Activated CD8-positive, alpha-beta T cell treated with anti-CD3 and anti-CD28 coated beads, Interleukin-2, amount 10 ng/mL, durations not matched to agents 7 days and 5 days (primary cell): ENCODE data around the gene OSBPL3. TPM values are rescaled to one million over a fixed set of nuclear protein-coding genes. Genes with fewer than 3 reads are reported as not detected.

Source experiments
- ATAC-seq: fragments of 150-1000 bp; cut with Tn5 transposase; one replicate; pipeline ENCODE4 v1.10.0; 2021; ENCODE audit warnings: moderate library complexity
- CTCF ChIA-PET: fragments of 350-600 bp; sonication (Branson Sonifier 250); formaldehyde crosslinking; loops from one replicate; lab custom pipeline; 2021; ENCODE audit warnings: antibody characterized with exemption; lab: Charles Lee
- POLR2A ChIA-PET: fragments of 350-600 bp; sonication (Branson Sonifier 250); formaldehyde crosslinking; loops from one replicate; lab custom pipeline; 2021; ENCODE audit warnings: antibody characterized with exemption; lab: Charles Lee
- DNase-seq: peaks from one replicate; pipeline ENCODE4 v3.0.0-alpha.2; 2020
- H3K27ac Mint-ChIP-seq: one replicate; pipeline ENCODE4 v1.8.0; 2021; ENCODE audit warnings: mild to moderate bottlenecking, mixed read lengths
- H3K27me3 Mint-ChIP-seq: one replicate; pipeline ENCODE4 v1.8.0; 2021; ENCODE audit warnings: low read depth, mixed read lengths
- H3K36me3 Mint-ChIP-seq: one replicate; pipeline ENCODE4 v1.8.0; 2021; ENCODE audit warnings: low read depth, mixed read lengths
- H3K4me1 Mint-ChIP-seq: one replicate; pipeline ENCODE4 v1.8.0; 2021; ENCODE audit warnings: low read depth, mixed read lengths
- H3K4me3 Mint-ChIP-seq: one replicate; pipeline ENCODE4 v1.8.0; 2021; ENCODE audit warnings: mild to moderate bottlenecking, mixed read lengths
- H3K9me3 Mint-ChIP-seq: one replicate; pipeline ENCODE4 v1.8.0; 2022; ENCODE audit warnings: mixed read lengths; ENCODE audit not compliant: insufficient read depth
- total RNA-seq, 2 experiments: library from RNA; stranded (reverse); gene quantifications; one replicate each; pipeline ENCODE4 v1.2.3, GENCODE V29; 2021

OSBPL3 gene
- total RNA-seq, 2 experiments from 2014 or later = 73.0 to 83.0 TPM

DNA sequence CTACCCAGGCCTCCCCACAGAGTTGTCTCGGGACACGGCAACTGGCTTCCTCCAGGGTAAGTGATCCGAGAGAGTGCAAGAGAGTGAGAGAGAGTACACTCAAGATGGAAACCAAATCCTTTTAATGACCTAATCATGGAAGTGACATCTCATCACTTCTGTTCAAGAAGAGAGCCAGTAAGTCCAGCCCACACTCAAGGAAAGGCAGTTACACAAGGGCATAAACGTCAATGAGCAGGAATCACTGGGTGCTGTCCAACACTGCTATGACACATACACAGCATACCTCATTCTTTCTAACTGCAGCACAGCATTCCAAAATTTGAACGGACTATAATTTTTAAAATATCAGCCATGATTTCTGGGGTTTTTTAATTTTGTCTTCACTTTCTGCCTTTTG lies 29.3 kb upstream of the OSBPL3 start:
- H3K4me3 Mint-ChIP-seq = no peak overlapping the region

DNA sequence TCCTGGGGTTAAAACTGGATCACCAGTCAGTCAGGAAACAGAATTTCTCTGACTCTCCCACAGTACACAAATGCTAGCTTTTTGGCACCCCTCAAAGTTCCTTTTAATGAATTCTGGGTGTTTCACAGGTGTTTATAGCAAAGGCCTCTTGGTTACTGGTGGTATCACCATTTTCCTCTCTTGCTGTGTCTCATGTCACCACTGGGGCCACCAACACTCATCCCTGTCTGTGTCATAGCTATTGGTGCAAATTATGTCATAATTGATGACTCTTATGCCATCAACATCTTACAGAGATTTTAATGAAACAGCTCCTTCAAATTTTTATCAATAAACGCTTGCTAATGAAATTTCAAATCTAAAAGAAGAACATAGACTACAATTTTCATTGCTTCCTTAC lies 27.7 kb upstream of the OSBPL3 start:
- H3K4me3 Mint-ChIP-seq = no peak overlapping the region
- no peaks in the 10 kb centered on the region for H3K36me3 Mint-ChIP-seq
- no peaks in the 10 kb centered on the region for H3K9me3 Mint-ChIP-seq
- H3K27ac Mint-ChIP-seq = no peak overlapping the region
- CTCF ChIA-PET = interaction anchor here (1.5 kb wide), 2 partner anchors 26 to 195 kb away, joined by 5 read pairs; no protein-coding TSS in a partner anchor
- H3K27me3 Mint-ChIP-seq = peaks cover 7% of the 10 kb centered on the region
- H3K4me1 Mint-ChIP-seq = no peaks in the 10 kb centered on the region
- ATAC-seq (no peak), DNase-seq (no peak)
- POLR2A ChIA-PET = no interaction called here

More for the DNA sequence above, 29.3 kb upstream of the OSBPL3 start:
- no peak for ATAC-seq
- Mint-ChIP-seq H3K9me3 (no peaks in the 10 kb centered on the region), H3K4me1 (no peaks in the 10 kb centered on the region), H3K27ac (no peak overlapping the region), H3K27me3 (peaks cover 7% of the 10 kb centered on the region), H3K36me3 (no peaks in the 10 kb centered on the region)
- POLR2A ChIA-PET = no interaction called here
- no peak for DNase-seq
- CTCF ChIA-PET = no interaction called here

DNA sequence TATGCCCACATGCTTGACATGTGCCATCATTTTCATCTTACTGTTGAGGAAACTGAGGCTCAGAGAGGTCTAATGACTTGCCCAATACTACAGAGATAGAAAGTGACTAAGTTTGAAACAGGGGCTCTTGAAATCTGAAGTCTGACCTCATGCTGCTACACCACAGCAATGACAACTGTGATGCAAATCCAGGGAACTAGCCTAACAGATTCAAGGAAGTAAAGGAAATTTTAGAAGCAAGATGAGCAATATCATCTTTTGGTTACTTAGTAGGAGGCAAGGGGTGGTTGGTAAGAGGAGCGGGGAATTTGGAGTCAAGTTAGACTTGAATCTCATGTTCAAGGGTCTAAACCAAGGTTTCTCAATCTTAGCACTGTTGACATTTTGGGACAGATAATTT lies 26.3 kb upstream of the OSBPL3 start:
- DNase-seq (no peak), ATAC-seq (no peak)
- CTCF ChIA-PET = interaction anchor here (1.5 kb wide), 2 partner anchors 24 to 88 kb away, joined by 3 to 5 read pairs; no protein-coding TSS in a partner anchor
- Mint-ChIP-seq H3K27me3 (peaks cover 7% of the 10 kb centered on the region), H3K9me3 (no peaks in the 10 kb centered on the region), H3K4me1 (no peaks in the 10 kb centered on the region), H3K36me3 (no peaks in the 10 kb centered on the region), H3K4me3 (no peak overlapping the region), H3K27ac (no peak overlapping the region)
- POLR2A ChIA-PET = no interaction called here

DNA sequence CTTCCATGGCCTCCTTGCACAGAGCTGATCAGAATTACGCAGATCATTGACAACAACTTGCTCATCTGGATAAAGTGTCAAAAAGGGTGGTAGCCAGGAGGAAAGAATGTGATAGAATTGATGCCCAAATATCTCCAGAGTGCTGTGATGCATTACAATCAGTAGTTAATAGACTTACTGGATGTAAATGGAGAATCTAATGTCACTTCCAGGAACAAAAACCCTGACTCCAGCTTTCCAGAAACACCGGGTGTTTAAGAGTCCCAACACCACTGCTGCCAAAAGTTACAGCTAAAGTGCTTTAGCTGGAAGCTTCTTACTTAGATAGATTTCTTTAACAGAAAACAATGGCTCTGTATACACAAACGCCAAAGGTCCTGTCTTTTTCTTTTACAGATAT lies 25.7 kb upstream of the OSBPL3 start:
- no peak for ATAC-seq
- DNase-seq = no peak
- POLR2A ChIA-PET = no interaction called here
- Mint-ChIP-seq H3K4me3 (no peak overlapping the region), H3K27me3 (peaks cover 7% of the 10 kb centered on the region), H3K9me3 (peaks cover 4% of the 10 kb centered on the region), H3K36me3 (peaks cover 3% of the 10 kb centered on the region), H3K4me1 (no peaks in the 10 kb centered on the region), H3K27ac (no peak overlapping the region)
- CTCF ChIA-PET = interaction anchor here (1.5 kb wide), 1 partner anchor 88 kb away, joined by 3 read pairs; no protein-coding TSS in a partner anchor

DNA sequence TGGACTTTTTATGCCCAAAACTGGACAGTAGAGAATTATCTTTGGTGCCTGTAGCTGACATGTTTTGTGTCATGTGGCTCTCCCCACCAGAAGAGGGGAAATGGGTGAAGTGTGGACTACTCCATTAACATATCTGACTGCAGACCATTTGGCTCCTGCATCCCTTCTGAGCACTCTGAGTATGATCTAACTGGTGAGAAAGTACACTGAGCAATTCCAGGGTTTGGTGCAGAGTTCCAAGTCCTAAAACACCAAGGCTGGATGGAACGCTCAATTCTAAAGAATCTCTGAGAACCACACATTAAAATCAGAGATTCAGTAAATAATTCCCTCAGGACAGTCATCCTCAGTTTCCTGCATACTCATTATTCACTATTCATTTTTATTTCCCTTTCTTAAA lies 22.8 kb upstream of the OSBPL3 start:
- Mint-ChIP-seq H3K36me3 (peaks cover 13% of the 10 kb centered on the region), H3K27ac (no peak overlapping the region), H3K4me3 (no peak overlapping the region), H3K27me3 (peaks cover 23% of the 10 kb centered on the region), H3K9me3 (peaks cover 14% of the 10 kb centered on the region), H3K4me1 (no peaks in the 10 kb centered on the region)
- DNase-seq (no peak), ATAC-seq (no peak)
- ChIA-PET CTCF (interaction anchor here (1.2 to 1.4 kb wide), 2 partner anchors 91 to 190 kb away, joined by 3 to 4 read pairs; no protein-coding TSS in a partner anchor), POLR2A (no interaction called here)

DNA sequence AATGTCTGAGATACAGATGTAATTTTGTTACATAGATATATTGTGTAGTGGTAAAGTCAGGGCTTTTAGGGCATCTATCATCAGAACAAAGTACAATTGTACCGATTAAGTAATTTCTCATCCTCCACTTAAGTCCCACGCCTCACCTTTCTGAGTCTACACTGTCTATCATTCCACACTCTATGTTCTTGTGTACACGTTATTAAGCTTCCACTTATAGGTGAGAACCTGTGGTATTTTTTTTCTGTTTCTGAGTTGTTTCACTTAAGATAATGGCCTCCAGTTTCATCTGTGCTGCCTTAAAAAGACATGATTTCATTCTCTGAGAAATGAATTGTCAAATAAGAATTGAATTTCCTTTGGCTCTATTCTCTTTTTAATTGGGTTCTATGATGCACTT lies 15.5 kb upstream of the OSBPL3 start:
- POLR2A ChIA-PET = no interaction called here
- Mint-ChIP-seq H3K36me3 (peaks cover 8% of the 10 kb centered on the region), H3K27ac (no peak overlapping the region), H3K4me3 (no peak overlapping the region), H3K9me3 (peaks cover 7% of the 10 kb centered on the region), H3K27me3 (peaks cover 36% of the 10 kb centered on the region), H3K4me1 (no peaks in the 10 kb centered on the region)
- DNase-seq (no peak), ATAC-seq (no peak)
- CTCF ChIA-PET = no interaction called here

DNA sequence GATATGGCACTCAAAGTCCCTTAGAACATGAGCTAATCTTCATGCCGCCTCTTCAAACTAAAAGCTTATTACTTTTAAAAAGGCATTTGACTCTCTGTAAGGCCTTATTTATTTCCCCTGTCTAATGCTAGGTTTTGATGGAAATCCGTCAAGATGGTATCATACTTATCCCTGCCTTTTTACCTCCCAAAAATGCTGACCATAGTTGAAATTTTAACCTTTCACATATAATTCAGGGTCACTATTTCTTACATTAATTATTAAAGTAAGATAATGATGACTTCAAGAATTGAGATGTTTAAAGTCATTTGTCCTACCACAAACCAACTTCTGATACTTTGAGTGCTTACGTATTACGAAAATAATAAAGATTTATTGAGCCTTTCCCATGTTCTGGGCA lies 12.3 kb upstream of the OSBPL3 start:
- POLR2A ChIA-PET = no interaction called here
- Mint-ChIP-seq H3K4me3 (no peak overlapping the region), H3K4me1 (no peaks in the 10 kb centered on the region), H3K36me3 (no peaks in the 10 kb centered on the region), H3K9me3 (no peaks in the 10 kb centered on the region), H3K27me3 (peaks cover 30% of the 10 kb centered on the region), H3K27ac (no peak overlapping the region)
- no peak for DNase-seq
- ATAC-seq = no peak
- CTCF ChIA-PET = interaction anchor here (1.1 kb wide), 1 partner anchor 101 kb away, joined by 3 read pairs; no protein-coding TSS in a partner anchor

DNA sequence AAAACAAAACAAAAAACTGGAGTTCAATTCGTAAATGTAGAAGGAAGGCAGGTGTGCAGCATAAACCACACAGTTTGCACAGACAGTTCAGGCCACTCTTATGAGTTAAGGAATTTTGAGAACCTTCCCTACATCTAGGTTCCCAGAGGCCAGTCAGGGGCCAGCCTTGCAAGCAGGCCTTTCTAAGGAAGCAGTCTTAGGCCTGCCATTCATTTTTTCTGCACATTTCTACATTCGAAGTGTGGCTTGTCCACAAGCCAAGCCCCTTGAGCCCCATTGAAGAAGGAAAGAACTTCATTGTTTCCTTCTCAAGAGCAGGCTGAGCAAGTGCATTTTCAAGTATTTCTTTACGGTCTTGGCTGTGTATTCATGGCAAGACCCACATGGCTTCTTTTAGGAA lies 11.4 kb upstream of the OSBPL3 start:
- H3K36me3 Mint-ChIP-seq = no peaks in the 10 kb centered on the region
- ChIA-PET CTCF (no interaction called here), POLR2A (no interaction called here)
- H3K27me3 Mint-ChIP-seq = peaks cover 22% of the 10 kb centered on the region
- ATAC-seq = no peak
- no peak overlapping the region for H3K4me3 Mint-ChIP-seq
- no peaks in the 10 kb centered on the region for H3K9me3 Mint-ChIP-seq
- DNase-seq = no peak
- no peaks in the 10 kb centered on the region for H3K4me1 Mint-ChIP-seq
- H3K27ac Mint-ChIP-seq = no peak overlapping the region

DNA sequence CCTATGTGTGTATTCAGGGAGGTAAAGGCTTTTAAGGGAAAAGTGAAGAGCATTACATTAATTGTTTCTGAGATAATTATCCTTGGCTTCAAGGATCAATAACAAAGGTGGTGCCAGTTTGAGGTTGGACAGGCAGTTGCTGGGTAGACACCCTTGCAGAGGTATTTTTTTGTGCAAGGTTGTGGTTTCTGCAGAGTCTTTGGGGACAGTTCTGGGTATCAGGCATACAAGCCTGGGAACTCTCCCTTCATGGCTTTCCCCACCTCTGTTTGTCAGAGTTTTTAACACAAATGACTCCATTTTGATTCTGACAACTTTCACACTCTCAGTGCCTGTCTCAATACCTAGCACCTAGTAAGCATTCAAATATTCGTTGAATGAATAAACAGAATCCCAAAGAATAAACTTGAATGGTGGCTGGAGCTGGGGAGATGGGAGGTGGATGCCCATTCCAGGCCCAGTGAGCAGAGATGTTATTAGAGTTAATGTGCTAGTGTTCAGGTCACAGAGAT lies 7.4 kb upstream of the OSBPL3 start:
- ChIA-PET CTCF (interaction anchor here (1.5 kb wide), 1 partner anchor 26 kb away, joined by 7 read pairs; no protein-coding TSS in a partner anchor), POLR2A (no interaction called here)
- Mint-ChIP-seq H3K36me3 (no peaks in the 10 kb centered on the region), H3K4me3 (no peak overlapping the region), H3K27me3 (peaks cover 13% of the 10 kb centered on the region), H3K9me3 (no peaks in the 10 kb centered on the region), H3K27ac (no peak overlapping the region), H3K4me1 (peaks cover 10% of the 10 kb centered on the region)
- DNase-seq (no peak), ATAC-seq (no peak)

DNA sequence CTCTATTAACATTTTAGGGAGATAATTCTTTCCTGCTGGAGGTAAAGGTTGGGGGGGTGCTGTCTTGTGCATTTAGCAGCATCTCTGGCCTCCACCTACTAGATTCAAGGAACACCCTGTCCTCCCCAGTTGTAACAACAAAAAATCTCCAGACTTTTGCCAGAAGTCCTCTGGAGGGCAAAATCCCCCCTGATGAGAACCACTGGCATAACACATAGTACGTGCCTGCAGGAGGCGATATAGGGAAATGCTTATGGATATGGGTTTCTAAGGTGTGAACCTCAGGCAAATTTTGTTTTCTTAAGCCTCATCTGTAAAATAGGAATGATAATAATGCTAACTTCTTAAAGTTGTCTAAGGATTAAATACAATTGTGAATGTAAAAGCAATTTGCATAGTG lies 2.9 kb upstream of the OSBPL3 start:
- CTCF ChIA-PET = interaction anchor here (1.0 to 11.1 kb wide), 18 partner anchors 13 to 171 kb away, joined by 3 to 132 read pairs (median 5); no protein-coding TSS in a partner anchor

DNA sequence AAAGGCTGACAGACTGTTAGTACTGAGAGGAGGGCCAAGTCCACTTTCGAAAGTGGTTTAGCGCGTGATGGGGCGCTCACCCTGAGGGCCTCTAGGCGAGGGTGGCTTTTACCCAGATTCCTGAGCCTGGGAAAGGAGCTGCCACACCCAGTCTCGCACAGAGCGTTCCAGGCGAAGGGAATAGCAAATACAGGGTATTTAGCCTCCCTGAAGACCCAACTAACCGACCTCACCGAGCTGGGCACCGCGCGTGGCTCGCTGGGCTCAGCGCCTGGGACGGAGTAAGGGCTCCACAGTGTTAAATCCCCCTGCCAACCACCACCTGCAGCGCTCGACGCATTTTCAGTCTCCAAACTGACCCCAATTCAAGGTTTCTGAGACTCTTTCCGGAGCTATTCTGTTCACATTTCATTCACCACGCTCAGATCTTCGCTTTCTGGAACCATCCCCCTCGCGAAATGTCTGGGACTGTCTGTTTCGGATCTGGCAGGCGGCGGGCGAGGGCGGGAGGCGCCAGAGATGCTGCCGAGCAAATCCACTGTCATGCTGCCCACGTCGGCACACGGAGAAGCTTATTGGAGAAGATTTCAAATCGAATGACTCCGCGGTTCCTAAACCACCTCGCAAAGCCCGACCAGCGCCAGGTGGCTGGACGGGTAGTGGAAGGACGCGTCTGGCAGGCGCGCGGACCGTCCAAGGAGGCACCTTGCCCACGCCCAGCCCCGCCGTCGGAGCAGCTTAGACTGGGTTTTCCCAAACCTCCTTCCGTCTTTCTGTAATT lies 1.4 kb upstream of the OSBPL3 start:
- Mint-ChIP-seq H3K4me1 (peaks cover 56% of the 10 kb centered on the region), H3K9me3 (no peaks in the 10 kb centered on the region), H3K27me3 (peaks cover 7% of the 10 kb centered on the region), H3K36me3 (peaks cover 23% of the 10 kb centered on the region), H3K4me3 (peak overlapping the region; percentile 95), H3K27ac (peak overlapping the region; percentile 97)
- ATAC-seq (no peak), DNase-seq (peak; percentile 55)
- CTCF ChIA-PET = interaction anchor here (0.6 to 11.1 kb wide), 29 partner anchors 8 to 169 kb away, joined by 3 to 132 read pairs (median 5); no protein-coding TSS in a partner anchor
- POLR2A ChIA-PET = interaction anchor here (0.7 to 4.6 kb wide), 8 partner anchors 15 to 224 kb away, joined by 3 to 51 read pairs (median 4); partner anchors contain the start of gene CYCS

More for the DNA sequence above, 2.9 kb upstream of the OSBPL3 start:
- DNase-seq = no peak
- Mint-ChIP-seq H3K36me3 (peaks cover 13% of the 10 kb centered on the region), H3K9me3 (no peaks in the 10 kb centered on the region), H3K27ac (no peak overlapping the region), H3K4me3 (no peak overlapping the region), H3K4me1 (peaks cover 41% of the 10 kb centered on the region), H3K27me3 (peaks cover 7% of the 10 kb centered on the region)
- no peak for ATAC-seq
- POLR2A ChIA-PET = no interaction called here
